Mammary epithelial cell (primary cell): Measurements from ENCODE around the gene TKFC.

ENCODE experiments used
- CTCF ChIP-seq, 2 donors: IDR thresholded peaks in 1 of 2; conservative IDR thresholded peaks in 1 of 2; 2 replicates each; pipeline ENCODE4 v1.5.1; 2011 to 2012; ENCODE audit warnings: inconsistent platforms in 2 of 2, low read length in 2 of 2, mild to moderate bottlenecking in 2 of 2, control low read depth in 1 of 2, low read depth in 1 of 2; ENCODE audit not compliant: insufficient read depth in 1 of 2; ENCODE audit errors: extremely low read depth in 1 of 2
- EZH2 ChIP-seq: IDR thresholded peaks from 2 replicates; pipeline ENCODE4 v1.6.1; 2012; ENCODE audit warnings: low read length, inconsistent platforms, borderline replicate concordance

GRCh38 chr11:61345954-61346843 is 13.2 kb downstream of the TKFC start:
- TF ChIP-seq CTCF (conservative IDR thresholded peaks at IDR 0.05 in 1 of 2, IDR thresholded peaks at IDR 0.05 in 1 of 2; ENCODE audit: extremely low read depth in 1 of 2, insufficient read depth in 1 of 2, low read depth in 1 of 2, low read length in 2 of 2) (no peak), EZH2 (no peak)
